ENCODE results near the gene OTOP2. TPM values are rescaled to one million over a fixed set of nuclear protein-coding genes. Genes with fewer than 3 reads are reported as not detected.
"Not testable (repeated sequence)": the region's sequence is repeated elsewhere in the genome, so short reads cannot be mapped to it uniquely, and the experiment has no call there.

Gene OTOP2
- total RNA-seq, 1 donor from 2014 or later, result not detected

DNA sequence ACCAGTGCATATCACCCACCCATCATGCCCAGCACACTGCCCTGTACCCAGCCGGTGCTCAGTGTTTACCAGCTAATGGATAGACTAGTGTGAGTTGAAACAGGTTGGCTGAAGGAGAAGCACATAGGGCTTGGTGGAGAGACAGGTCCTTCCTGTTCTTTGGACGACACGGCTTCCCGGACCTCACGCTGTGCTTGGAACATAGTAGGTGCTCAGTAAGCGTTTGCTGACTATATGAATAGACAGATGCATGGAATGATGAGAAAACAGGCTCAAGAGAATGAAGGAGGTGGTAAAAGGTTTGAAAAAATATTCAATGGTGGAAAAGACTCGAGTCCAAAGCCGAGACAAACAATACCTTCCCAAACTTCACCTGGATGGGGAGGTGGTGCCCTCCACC, 23.9 kb upstream of the OTOP2 start:
- H3K36me3 ChIP-seq (ENCODE audit: control insufficient read depth, insufficient read depth, low read length), result no peaks in the 10 kb centered on the region
- H3K27me3 ChIP-seq (ENCODE audit: control insufficient read depth, insufficient read depth, low read length), result peaks cover 8% of the 10 kb centered on the region
- TF ChIP-seq, protein P1, sequence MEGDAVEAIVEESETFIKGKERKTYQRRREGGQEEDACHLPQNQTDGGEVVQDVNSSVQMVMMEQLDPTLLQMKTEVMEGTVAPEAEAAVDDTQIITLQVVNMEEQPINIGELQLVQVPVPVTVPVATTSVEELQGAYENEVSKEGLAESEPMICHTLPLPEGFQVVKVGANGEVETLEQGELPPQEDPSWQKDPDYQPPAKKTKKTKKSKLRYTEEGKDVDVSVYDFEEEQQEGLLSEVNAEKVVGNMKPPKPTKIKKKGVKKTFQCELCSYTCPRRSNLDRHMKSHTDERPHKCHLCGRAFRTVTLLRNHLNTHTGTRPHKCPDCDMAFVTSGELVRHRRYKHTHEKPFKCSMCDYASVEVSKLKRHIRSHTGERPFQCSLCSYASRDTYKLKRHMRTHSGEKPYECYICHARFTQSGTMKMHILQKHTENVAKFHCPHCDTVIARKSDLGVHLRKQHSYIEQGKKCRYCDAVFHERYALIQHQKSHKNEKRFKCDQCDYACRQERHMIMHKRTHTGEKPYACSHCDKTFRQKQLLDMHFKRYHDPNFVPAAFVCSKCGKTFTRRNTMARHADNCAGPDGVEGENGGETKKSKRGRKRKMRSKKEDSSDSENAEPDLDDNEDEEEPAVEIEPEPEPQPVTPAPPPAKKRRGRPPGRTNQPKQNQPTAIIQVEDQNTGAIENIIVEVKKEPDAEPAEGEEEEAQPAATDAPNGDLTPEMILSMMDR (IDR thresholded peaks at IDR 0.05; ENCODE audit: insufficient read depth, low read length, poor library complexity, severe bottlenecking), result no peak
- no peak for DNase-seq (ENCODE audit: low read depth)
- no peak overlapping the region for H3K4me3 ChIP-seq (ENCODE audit: low read depth, low read length)

DNA sequence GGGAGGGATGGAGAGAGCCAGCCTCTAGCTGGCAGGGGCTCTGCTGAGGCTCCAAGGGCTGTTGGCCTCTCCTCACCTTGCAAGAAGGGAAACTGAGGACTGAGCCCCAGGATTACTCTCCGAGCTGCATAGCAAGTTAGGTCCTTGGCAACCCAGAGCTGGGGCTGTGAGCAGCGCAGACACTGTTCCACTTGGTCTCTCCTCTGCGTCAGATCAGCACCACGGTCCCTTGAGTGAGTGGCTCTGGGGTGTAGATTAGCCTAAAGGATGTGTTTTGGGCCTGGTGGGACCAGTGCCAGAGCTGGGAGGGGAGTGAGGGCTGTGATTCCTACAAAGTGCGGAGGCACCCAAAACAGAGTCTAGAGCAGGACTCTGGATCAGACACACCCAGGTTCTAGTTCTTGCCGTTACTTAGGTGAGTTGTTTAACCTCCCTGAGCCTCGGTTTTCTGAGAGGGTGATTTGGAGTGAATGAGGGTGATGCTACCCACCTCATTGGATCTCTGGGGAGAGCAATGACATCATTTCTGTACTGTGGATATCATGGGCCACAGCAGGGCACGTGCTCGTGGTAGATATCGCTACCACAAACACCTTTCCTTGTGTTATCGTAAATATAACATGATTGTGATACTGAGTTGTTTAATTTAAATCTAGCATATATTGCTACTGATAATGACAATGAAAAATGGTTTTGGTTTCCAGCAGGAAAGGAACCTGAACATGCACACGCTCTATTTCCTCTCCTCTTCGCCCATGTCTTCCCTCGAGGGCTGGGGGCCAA, 22.5 kb upstream of the OTOP2 start:
- no peak for DNase-seq (ENCODE audit: low read depth)
- H3K36me3 ChIP-seq (ENCODE audit: control insufficient read depth, insufficient read depth, low read length), result no peaks in the 10 kb centered on the region
- peaks cover 5% of the 10 kb centered on the region for H3K27me3 ChIP-seq (ENCODE audit: control insufficient read depth, insufficient read depth, low read length)
- TF ChIP-seq, protein P1 (IDR thresholded peaks at IDR 0.05; ENCODE audit: insufficient read depth, low read length, poor library complexity, severe bottlenecking), result no peak
- no peak overlapping the region for H3K4me3 ChIP-seq (ENCODE audit: low read depth, low read length)

- H3K36me3 ChIP-seq (ENCODE audit: control insufficient read depth, insufficient read depth, low read length), result no peaks in the 10 kb centered on the region
- H3K4me3 ChIP-seq (ENCODE audit: low read depth, low read length), result no peak overlapping the region
- H3K27me3 ChIP-seq (ENCODE audit: control insufficient read depth, insufficient read depth, low read length), result peaks cover 4% of the 10 kb centered on the region
- TF ChIP-seq, protein P1 (IDR thresholded peaks at IDR 0.05; ENCODE audit: insufficient read depth, low read length, poor library complexity, severe bottlenecking), result no peak
- DNase-seq (ENCODE audit: low read depth), result no peak
Observed at GRCh38 chr17:74903034-74903433, 21.0 kb upstream of the OTOP2 start.

DNA sequence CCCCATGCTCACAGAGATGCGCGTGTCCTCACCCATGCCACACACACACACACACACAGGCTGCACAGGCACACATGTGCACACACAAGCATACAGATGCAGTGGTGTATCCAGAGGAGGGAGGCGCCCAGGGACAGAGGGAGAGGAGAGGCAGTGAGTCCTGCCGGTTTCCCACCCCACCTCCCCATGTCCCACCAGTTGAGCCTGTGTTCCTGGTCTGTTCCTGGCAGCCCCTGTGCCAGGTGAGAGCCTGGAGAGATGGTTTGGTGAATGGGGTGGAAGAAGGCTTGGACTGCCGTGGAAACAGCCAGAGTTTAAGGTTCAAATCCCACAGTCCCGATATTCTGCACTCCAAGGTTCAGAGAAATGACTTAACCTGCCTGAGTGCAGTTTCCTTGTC, 20.4 kb upstream of the OTOP2 start:
- TF ChIP-seq, protein P1 (IDR thresholded peaks at IDR 0.05; ENCODE audit: insufficient read depth, low read length, poor library complexity, severe bottlenecking), result no peak
- no peak for DNase-seq (ENCODE audit: low read depth)
- no peak overlapping the region for H3K4me3 ChIP-seq (ENCODE audit: low read depth, low read length)
- no peaks in the 10 kb centered on the region for H3K36me3 ChIP-seq (ENCODE audit: control insufficient read depth, insufficient read depth, low read length)
- H3K27me3 ChIP-seq (ENCODE audit: control insufficient read depth, insufficient read depth, low read length), result peaks cover 4% of the 10 kb centered on the region

GRCh38 chr17:74904687-74905409, 19.2 kb upstream of the OTOP2 start:
- Histone ChIP-seq H3K4me3 (ENCODE audit: low read depth, low read length) (no peak overlapping the region), H3K36me3 (ENCODE audit: control insufficient read depth, insufficient read depth, low read length) (no peaks in the 10 kb centered on the region), H3K27me3 (ENCODE audit: control insufficient read depth, insufficient read depth, low read length) (peaks cover 4% of the 10 kb centered on the region)
- TF ChIP-seq, protein P1 (IDR thresholded peaks at IDR 0.05; ENCODE audit: insufficient read depth, low read length, poor library complexity, severe bottlenecking), result no peak
- no peak for DNase-seq (ENCODE audit: low read depth)

DNA sequence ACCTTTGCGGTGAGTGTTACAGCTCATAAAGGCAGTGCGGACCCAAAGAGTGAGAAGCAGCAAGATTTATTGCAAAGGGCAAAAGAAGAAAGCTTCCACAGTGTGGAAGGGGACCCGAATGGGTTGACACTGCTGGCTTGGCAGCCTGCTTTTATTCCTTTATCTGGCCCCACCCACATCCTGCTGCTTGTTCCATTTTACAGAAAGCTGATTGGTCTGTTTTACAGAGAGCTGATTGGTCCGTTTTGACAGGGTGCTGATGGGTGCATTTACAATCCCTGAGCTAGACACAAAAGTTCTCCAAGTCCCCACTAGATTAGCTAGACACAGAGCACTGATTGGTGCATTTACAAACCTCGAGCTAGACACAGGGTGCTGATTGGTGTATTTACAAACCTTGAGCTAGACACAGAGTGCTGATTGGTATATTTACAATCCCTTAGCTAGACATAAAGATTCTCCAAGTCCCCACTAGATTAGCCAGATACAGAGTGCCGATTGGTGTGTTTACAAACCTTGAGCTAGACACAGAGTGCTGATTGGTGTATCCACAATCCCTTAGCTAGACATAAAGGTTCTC, 17.8 kb upstream of the OTOP2 start:
- not testable (repeated sequence) for DNase-seq (ENCODE audit: low read depth); H3K4me3 ChIP-seq (ENCODE audit: low read depth, low read length); H3K27me3 ChIP-seq (ENCODE audit: control insufficient read depth, insufficient read depth, low read length); H3K36me3 ChIP-seq (ENCODE audit: control insufficient read depth, insufficient read depth, low read length)
